GM10248 (cell line): ENCODE data around the gene NMNAT2.

Experiments
- CTCF ChIA-PET: fragments of 300-600 bp; sonication (Branson Sonifier 250); formaldehyde crosslinking; extraction: SDS; loops from one replicate; lab custom pipeline; 2021; ENCODE audit warnings: antibody characterized with exemption; lab: Yijun Ruan, JAX
- POLR2A ChIA-PET: fragments of 350-650 bp; sonication (Branson Sonifier 250); formaldehyde crosslinking; extraction: SDS; loops from one replicate; lab custom pipeline; 2020; ENCODE audit warnings: antibody characterized with exemption; lab: Yijun Ruan, JAX
- DNase-seq: peaks from one replicate; pipeline ENCODE4 v3.0.0; 2012; ENCODE audit errors: extremely low spot score
- CTCF ChIP-seq: IDR thresholded peaks from 2 replicates; pipeline ENCODE4 v1.5.1; 2012; ENCODE audit warnings: mild to moderate bottlenecking, low read depth; ENCODE audit errors: extremely low read depth, missing control alignments, control extremely low read depth

The NMNAT2 gene

GRCh38 chr1:183251101-183251958 lies 166.8 kb downstream of the NMNAT2 start:
- CTCF ChIA-PET = interaction anchor here (1.5 kb wide), 1 partner anchor 289 kb away, joined by 3 read pairs; no protein-coding TSS in a partner anchor
- DNase-seq = no peak
- POLR2A ChIA-PET = no interaction called here
- no peak for TF ChIP-seq CTCF

GRCh38 chr1:183249941-183250452 lies 168.2 kb downstream of the NMNAT2 start:
- CTCF ChIA-PET = no interaction called here
- POLR2A ChIA-PET = no interaction called here
- no peak for DNase-seq
- TF ChIP-seq CTCF = no peak

- no peak for TF ChIP-seq CTCF
- POLR2A ChIA-PET = no interaction called here
- CTCF ChIA-PET = interaction anchor here (1.5 to 3.5 kb wide), 4 partner anchors 9 to 22 kb away, joined by 3 to 20 read pairs (median 6); no protein-coding TSS in a partner anchor
- DNase-seq = no peak
Measured at GRCh38 chr1:183248989-183249691, 169.0 kb downstream of the NMNAT2 start.

- POLR2A ChIA-PET = no interaction called here
- CTCF ChIA-PET = interaction anchor here (1.5 to 3.5 kb wide), 5 partner anchors 8 to 34 kb away, joined by 3 to 20 read pairs (median 6); no protein-coding TSS in a partner anchor
- TF ChIP-seq CTCF = no peak
- no peak for DNase-seq
Measured at GRCh38 chr1:183247931-183248330, 170.2 kb downstream of the NMNAT2 start.

GRCh38 chr1:183247484-183247883 lies 170.7 kb downstream of the NMNAT2 start:
- no peak for DNase-seq
- no peak for TF ChIP-seq CTCF
- ChIA-PET CTCF (interaction anchor here (2.0 to 3.5 kb wide), 3 partner anchors 19 to 35 kb away, joined by 4 to 20 read pairs (median 6); no protein-coding TSS in a partner anchor), POLR2A (no interaction called here)

GRCh38 chr1:183247066-183247465 lies 171.1 kb downstream of the NMNAT2 start:
- CTCF ChIA-PET = interaction anchor here (2.0 to 3.5 kb wide), 3 partner anchors 18 to 35 kb away, joined by 4 to 20 read pairs (median 6); no protein-coding TSS in a partner anchor
- TF ChIP-seq CTCF = no peak
- POLR2A ChIA-PET = no interaction called here
- DNase-seq = no peak
